Astrocyte of the spinal cord (primary cell): Measurements from ENCODE around the gene TLK2.
"Not testable (repeated sequence)": the region's sequence is repeated elsewhere in the genome, so short reads cannot be mapped to it uniquely, and the experiment has no call there.

Experiments used
- DNase-seq: peaks from one replicate; pipeline ENCODE4 v3.0.0; 2011; ENCODE audit warnings: low read depth, low spot score
- H3K4me3 ChIP-seq: 2 replicates; pipeline ENCODE4 v1.5.1; 2011; ENCODE audit warnings: low read depth, mild to moderate bottlenecking, low read length, moderate library complexity
- in situ Hi-C: cut with HindIII; loops from 2 replicates; pipeline ENCODE4 v1.10.0; 2017; ENCODE audit warnings: low sequenced_read_pairs

TLK2 gene

DNA sequence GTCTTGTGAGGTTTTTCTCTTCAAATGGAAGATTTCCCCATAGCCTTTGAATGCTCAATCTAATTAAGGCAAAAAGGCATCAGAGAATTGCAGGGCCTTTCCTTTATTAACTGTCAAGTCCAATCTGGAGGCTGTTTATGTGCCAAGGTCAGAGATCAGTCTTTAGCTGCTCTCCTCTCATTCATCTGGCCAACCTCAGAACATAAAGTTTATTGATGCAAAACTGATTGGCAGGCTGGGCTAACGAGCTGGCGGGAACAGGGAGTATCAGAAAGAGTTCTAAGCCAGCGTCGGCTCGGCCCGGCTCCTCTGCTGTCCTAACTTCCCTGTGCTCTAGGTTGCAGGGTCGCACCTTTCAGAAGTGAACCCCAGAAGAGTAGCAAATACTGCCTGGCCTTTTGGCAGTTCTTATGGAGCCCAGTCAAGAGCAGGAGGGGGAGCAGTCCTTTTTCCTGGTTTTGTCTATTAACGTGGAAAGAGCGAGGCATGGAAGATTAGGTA, 7.2 kb upstream of the TLK2 start:
- H3K4me3 ChIP-seq, in situ Hi-C loops, DNase-seq: not testable (repeated sequence)

DNA sequence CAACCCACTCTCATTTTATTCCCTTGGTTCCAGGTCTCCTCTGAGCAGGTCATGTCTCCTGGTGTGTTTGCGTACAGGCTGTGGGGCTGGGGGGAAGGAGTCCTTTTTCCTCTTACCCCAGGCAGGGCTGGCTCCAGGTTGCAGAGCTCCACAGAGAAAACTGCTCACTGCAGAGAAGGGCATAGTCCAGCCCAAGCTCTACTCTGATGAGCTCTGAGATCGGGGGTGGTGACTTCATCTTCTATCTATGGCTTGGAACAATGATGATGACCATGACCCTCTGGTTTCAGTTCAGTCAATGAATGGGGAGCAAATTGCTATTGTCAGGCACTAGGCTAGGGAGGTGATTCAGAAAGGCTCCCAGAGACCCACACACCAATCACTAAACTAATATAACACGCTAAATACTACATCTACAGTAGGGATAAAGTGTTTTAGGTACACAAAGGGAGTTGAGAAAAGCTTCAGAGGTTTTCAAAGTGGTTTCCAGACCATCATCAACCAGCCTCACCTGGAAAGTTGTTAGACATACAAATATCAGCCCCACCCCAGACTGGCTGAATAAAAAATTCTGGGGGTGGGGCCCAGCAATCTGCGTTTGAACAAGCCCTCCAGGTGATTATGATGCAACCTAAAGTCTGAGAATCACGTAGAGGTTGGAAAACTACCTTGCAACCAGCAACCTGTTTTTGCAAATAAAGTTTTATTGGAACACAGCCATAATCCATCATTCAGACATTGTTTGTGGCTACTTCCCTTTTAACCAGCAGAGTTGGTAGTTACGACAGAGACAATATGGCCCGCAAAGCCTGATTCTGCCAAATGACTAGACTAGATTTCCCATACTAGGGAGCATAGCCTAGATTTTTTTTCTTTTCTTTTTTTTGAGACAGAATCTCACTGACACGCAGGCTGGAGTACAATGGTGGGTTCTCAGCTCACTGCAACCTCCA, 5.3 kb upstream of the TLK2 start:
- H3K4me3 ChIP-seq, in situ Hi-C loops, DNase-seq: not testable (repeated sequence)

DNA sequence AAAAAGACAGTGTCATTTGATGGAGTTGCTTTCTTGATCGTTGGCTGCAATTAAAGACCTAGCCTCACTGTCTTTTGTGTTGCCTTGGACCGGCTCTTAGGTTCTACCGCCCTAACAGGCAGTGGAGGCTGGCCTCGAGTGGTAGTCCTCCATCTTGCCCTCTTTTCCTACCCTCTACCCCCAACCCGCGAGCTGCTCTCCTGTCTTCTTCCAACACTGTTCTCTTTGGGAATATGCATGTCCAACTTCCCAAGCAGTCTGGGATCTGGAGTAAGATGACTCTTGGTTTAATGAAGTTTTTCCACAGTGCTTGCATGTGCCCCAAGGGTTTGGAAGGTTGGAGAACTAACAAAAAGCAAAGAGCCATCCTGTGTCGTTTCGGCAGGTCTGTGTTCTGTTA, 1.5 kb upstream of the TLK2 start:
- H3K4me3 ChIP-seq, in situ Hi-C loops, DNase-seq: not testable (repeated sequence)

DNA sequence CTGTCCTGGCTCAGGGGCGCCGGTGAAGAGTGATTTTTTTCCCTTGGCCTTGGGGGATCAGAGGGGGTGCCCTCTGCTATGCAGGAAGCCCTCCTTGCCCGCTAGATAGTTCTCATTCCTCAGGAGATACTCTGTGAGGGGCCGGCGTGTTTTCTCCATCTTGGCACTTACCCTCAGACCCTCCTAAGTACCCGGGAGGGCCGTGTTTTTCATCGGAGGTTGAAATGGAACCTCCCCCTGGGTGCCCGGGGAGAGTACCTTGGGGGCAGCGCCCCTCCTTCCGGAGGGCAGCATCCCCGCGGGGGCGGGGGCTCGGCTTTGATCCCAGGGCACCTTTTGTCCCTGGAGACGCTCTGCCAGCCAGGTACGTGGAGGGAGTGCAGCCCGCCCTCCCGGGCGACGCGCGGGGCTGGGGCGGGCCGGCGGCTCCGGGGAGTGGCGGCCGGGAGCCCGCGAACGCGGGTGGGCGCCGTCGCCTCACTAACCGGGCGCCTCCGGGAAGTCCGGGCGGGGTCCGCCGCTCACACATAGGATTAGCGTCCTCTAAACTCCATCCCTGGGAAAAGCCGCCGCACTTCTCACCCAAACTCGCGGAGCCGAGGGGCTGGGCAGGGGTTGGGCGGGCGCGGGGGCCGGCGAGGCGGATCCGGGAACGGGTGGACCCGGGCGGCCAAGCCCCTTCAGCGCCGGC, 762 bp upstream of the TLK2 start:
- DNase-seq, result peak; percentile 5
- peak overlapping the region; percentile 57 for H3K4me3 ChIP-seq
- in situ Hi-C loops, result not testable (repeated sequence)

DNA sequence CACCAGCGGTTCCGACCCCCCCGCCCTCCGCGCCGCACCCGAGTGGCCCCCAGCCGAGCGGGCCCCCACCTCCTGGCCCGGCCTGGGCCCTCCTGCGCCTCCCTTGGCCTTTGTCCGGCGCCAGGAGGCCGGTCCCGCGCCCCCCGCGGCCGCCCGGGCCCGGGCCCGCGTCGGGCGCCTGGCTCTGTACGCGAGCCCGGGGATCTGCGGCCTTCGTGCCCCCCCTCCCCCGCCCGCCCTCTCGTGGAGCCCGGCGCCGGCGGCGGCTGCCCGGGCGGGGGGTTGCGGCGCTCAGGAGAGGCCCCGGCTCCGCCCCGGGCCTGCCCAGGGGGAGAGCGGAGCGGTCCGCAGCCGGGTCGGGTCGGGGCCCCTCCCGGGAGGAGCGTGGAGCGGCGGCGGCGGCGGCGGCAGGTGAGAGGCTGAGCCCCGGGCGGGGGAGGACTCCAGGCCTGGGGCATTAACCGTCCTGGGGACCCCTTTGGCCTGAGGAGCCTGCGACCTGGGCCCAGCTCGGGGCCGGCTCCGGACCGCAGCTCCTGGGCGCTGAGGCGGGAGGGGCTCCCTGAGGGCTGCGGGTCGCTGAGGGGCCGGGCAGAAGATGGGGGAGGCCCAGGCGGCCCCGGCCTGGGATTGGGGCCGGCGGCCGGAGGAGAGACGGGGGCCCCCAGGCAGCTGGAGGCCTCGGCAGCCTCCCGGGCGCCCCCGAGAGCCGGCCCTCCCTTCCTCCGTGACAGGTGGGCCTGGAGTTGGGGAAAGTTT, 434 bp downstream of the TLK2 start:
- peak overlapping the region; percentile 72 for H3K4me3 ChIP-seq
- peak; percentile 8 for DNase-seq
- in situ Hi-C loops, result not testable (repeated sequence)

DNA sequence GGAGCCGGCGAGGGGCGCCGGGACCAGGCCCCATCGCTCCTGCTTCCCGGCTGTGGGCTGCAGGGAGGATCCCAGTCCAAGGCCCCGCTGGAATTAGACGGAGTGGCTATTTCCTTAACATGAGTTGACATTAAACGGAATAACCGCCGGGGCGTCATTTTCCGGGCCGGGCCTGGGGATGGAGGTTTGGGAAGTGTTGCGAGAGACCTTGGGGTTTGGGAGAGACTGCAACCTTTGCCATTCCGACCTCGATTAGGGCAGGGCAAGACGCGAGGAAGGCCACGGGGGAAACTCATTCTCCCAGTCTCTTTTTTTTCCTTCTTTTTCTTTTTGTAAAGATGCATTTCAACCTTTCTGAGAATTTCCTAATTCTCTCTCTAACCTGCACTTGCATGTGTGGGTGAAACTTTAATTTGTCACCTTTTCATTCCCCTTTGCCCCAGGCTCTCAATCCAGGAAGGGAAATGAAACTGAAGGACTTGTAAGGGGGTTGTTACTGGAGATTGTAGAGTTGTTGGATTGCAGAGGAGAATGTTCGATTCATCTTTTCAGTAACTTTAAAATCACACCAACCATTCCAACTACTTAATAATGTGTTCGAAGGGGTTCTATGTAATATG, 1.1 kb downstream of the TLK2 start:
- in situ Hi-C loops, result not testable (repeated sequence)
- peak; percentile 15 for DNase-seq
- peak overlapping the region; percentile 72 for H3K4me3 ChIP-seq

DNA sequence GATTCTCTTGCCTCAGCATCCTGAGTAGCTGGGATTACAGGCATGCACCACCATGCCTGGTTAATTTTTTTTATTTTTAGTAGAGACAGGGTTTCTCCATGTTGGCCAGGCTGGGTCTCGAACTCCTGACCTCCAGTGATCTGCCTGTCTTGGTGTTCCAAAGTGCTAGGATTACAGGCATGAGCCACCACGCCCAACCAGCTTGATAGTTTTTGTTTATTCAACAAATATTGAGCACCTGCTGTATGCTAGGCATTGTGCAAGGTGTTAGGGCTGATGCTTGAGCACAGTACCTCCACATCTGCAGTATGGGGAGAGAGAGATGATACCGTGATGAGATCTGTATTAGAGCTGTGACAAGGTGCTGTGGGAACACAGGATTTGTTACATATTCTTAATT, 3.9 kb downstream of the TLK2 start:
- DNase-seq, H3K4me3 ChIP-seq, in situ Hi-C loops: not testable (repeated sequence)

DNA sequence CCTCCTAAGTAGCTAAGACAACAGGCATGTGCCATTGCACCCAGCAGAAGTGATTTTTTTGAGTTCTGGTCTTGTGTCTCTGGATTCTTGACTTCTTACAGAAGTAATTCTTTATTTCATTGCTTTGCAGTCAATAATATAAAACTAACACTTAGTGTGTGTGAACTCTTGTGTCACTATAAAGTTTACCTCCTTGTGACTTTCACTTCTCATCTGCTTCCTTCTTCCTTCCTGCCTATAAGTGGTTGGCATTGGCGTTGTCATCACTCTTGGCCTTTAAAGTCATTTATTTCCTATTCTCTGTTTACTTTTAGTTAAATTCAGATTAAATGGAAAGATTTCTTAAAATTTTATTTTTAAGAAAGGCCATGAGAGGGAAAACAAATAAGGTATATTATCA, 12.4 kb downstream of the TLK2 start:
- DNase-seq, in situ Hi-C loops, H3K4me3 ChIP-seq: not testable (repeated sequence)

DNA sequence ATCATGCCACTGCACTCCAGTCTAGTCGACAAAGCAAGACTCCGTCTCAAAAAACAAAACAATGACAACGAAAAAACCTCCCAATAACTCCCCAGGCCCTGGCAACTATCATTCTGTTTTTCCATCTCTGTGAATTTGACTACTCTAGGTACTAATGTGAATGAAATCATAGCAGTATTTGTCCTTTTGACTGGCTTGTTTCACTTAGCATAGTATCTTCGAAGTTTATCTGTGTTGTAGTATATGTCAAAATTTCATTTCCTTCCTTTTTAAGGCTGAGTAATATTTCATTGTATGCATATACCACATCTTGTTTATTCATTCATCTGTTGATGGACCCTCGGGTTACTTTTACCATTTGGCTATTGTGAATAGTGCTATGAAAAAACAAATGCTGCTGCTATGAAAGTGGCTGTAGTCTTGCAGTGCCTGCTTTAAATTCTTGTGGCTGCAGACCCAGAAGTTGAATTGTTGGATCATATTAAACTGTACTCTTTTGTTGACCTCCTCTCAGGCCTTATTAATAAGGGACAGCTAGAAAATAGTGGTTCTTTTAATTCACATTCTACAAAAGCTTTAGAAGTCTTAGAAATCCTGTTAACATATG, 14.5 kb downstream of the TLK2 start:
- H3K4me3 ChIP-seq, DNase-seq, in situ Hi-C loops: not testable (repeated sequence)

DNA sequence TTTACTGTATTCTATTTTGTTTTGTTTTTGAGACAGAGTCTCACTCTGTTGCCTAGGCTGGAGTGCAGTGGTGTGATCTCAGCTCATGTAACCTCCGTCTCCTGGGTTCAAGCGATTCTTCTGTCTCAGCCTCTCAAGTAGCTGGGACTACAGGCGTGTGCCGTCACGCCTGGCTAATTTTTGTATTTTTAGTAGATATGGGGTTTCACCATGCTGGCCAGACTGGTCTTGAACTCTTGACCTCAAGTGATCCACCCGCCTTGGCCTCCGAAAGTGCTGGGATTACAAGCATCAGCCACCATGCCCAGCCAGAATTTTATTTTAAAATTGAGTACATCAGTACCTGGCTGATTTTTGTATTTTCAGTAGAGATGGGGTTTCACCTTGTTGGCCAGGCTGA, 15.4 kb downstream of the TLK2 start:
- in situ Hi-C loops, H3K4me3 ChIP-seq, DNase-seq: not testable (repeated sequence)

DNA sequence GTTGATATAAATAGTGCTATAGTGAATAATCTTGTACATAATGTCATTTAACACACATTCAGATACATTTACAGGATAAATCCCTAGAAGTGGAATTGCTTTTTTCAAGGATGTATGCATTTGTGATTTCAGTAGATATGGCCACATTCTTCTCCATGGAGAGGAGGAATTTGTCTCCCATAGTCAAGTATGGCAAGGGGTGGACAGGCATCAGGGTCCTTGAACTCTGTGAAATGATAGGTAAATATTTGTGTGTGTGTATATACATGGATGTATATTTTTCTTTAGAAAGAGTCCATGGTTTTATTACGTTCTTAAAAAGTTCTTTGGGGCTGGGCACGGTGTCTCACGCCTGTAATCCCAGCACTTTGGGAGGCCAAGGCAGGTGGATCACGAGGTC, 17.7 kb downstream of the TLK2 start:
- H3K4me3 ChIP-seq, DNase-seq, in situ Hi-C loops: not testable (repeated sequence)

DNA sequence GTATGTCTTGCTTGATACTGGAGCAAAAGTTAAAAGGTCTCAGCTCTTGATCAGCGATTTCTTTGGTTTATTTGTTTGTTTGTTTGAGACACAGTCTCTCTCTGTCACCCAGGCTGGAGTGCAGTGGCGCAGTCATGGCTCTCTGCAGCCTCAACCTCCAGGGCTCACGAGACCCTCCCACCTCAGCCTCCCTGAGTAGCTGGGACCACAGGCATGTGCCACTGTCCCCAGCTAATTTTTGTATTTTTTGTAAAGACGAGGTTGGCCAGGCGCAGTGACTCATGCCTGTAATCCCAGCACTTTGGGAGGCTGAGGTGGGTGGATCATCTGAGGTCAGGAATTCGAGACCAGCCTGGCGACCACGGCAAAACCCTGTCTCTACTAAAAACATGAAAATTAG, 20.2 kb downstream of the TLK2 start:
- in situ Hi-C loops, DNase-seq, H3K4me3 ChIP-seq: not testable (repeated sequence)

DNA sequence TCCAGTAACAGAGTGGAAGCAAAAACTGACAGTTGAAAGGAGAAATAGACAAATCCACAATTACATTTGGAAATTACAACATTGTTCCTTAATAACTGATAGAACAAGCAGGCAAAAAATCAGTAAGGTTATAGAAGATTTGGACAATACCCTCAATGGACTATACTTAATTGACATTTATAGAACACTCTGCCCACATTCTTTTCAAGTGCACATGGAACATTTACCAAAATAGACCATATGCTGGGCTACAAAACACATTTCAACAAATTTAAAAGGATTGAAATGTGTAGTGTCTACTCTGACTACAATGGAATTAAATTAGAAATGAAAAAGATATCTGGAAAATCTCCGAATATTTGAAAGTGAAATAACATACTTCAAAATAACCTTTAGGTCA, 21.8 kb downstream of the TLK2 start:
- in situ Hi-C loops, H3K4me3 ChIP-seq, DNase-seq: not testable (repeated sequence)

DNA sequence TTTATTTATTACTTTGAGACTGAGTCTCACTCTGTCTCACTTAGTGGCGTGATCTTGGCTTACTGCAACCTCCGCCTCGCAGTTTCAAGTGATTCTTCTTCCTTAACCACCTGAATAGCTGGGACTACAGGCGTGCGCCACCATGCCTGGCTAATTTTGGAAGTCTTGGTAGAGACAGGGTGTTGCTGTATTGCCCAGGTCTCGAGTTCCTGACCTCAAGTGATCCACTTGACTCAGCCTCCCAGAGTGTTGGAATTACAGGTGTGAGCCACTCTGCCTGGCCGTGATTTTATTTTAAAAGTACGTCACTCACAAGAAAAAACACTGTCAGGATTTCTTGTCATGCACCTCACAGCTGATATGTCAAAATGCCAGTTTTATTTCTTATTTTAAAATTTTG, 26.2 kb downstream of the TLK2 start:
- DNase-seq, H3K4me3 ChIP-seq, in situ Hi-C loops: not testable (repeated sequence)

DNA sequence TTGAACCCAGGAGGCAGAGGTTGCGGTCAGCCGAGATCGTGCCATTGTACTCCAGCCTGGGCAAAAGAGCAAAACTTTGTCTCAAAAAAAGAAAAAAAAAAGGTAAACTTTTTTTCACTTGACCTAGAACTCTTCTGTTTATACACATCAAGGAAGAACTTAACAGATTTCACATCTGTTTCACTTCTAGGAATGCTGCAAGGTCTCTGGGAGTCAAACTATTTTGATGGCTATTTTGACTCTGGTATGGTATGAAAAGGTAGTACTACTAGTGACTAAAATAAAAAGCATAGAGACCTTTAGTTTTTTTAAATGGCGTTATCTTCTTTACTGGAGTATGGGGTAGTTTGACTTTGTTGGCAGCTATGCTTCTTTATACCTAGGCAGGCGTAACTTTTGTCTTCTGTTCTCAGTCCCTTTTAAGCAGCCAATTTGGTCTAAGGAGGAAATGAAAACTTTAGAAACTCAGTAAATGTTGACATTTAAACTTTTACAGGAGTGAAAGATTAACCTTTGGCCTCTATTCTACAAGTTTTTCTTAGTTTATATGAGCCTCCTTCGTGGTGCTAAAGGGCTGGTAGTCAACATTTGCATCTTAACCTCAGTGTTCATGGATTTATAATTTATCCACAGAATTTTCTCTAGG, 28.7 kb downstream of the TLK2 start:
- in situ Hi-C loops, DNase-seq, H3K4me3 ChIP-seq: not testable (repeated sequence)

DNA sequence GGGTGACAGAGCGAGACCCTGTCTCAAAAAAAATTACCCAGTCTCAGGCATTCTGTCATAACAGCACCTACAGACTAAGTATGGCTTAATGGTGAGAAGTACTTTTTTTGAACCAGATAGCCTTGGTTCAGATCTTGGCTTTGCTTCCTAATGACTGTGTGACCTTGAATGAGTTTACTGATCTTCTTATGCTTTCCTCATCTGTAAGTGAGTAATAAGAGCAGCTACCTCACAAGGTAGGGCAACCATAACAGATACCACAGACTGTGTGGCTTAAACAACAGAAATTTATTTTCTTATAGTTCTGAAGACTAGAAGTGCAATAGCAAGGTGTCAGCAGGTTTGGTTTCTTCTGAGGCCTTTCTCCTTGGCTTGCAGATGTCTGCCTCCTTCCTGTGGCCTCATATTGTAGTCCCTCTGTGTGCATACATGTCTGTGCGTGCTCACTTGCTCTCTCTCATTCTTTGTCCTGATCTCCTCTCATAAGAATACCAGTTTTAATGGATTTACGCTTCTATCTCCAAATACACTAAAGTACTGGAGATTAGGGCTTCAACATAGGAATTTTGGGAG, 31.7 kb downstream of the TLK2 start:
- H3K4me3 ChIP-seq, in situ Hi-C loops, DNase-seq: not testable (repeated sequence)
